Activated CD4-positive, alpha-beta T cell treated with anti-CD3 and anti-CD28 coated beads, Interleukin-2, amount 50 U/mL, for 24 hours (primary cell): ENCODE data around the gene DDX5.
A peak's percentile ranks its signal among the peaks of the same experiment; 100 is the strongest.

ENCODE experiments used
- DNase-seq, 2 donors: peaks; one replicate each; pipeline ENCODE4 v3.0.0-alpha.2; 2020; ENCODE audit warnings: low read depth in 1 of 2, low spot score in 1 of 2

The DDX5 gene

GRCh38 chr17:64506201-64506575 lies at the start of gene DDX5:
TSS of gene DDX5 (minus strand) at chr17:64506289. CDS start at chr17:64506119, 170 bp downstream.
- peak; percentile 96 to 97 for DNase-seq

- no peak for DNase-seq
Measured at GRCh38 chr17:64555281-64555680, 49.2 kb upstream of the DDX5 start.

- DNase-seq, result no peak
Measured at GRCh38 chr17:64554028-64554637, 48.0 kb upstream of the DDX5 start.

GRCh38 chr17:64551461-64551860 lies 45.4 kb upstream of the DDX5 start:
- no peak for DNase-seq

GRCh38 chr17:64547319-64547718 lies 41.2 kb upstream of the DDX5 start:
- no peak for DNase-seq

- no peak for DNase-seq
Measured at GRCh38 chr17:64546716-64547115, 40.6 kb upstream of the DDX5 start.

- no peak for DNase-seq
Measured at GRCh38 chr17:64544742-64545141, 38.7 kb upstream of the DDX5 start.

- DNase-seq, result no peak
Measured at GRCh38 chr17:64540118-64540776, 34.2 kb upstream of the DDX5 start.

- no peak for DNase-seq
Measured at GRCh38 chr17:64538508-64539130, 32.5 kb upstream of the DDX5 start.

GRCh38 chr17:64537488-64537887 lies 31.4 kb upstream of the DDX5 start:
- no peak for DNase-seq

- no peak for DNase-seq
Measured at GRCh38 chr17:64536913-64537312, 30.8 kb upstream of the DDX5 start.

- no peak for DNase-seq
Measured at GRCh38 chr17:64535357-64535756, 29.3 kb upstream of the DDX5 start.

- DNase-seq, result no peak
Measured at GRCh38 chr17:64534187-64534586, 28.1 kb upstream of the DDX5 start.

- no peak for DNase-seq
Measured at GRCh38 chr17:64533784-64534183, 27.7 kb upstream of the DDX5 start.

- DNase-seq, result no peak
Measured at GRCh38 chr17:64532409-64532808, 26.3 kb upstream of the DDX5 start.

- no peak for DNase-seq
Measured at GRCh38 chr17:64531955-64532371, 25.9 kb upstream of the DDX5 start.

GRCh38 chr17:64529221-64529620 lies 23.1 kb upstream of the DDX5 start:
- DNase-seq, result no peak

- no peak for DNase-seq
Measured at GRCh38 chr17:64527914-64528313, 21.8 kb upstream of the DDX5 start.

GRCh38 chr17:64520359-64520758 lies 14.3 kb upstream of the DDX5 start:
- DNase-seq, result no peak

GRCh38 chr17:64519601-64520000 lies 13.5 kb upstream of the DDX5 start:
- DNase-seq, result no peak

- DNase-seq, result no peak
Measured at GRCh38 chr17:64515829-64516228, 9.7 kb upstream of the DDX5 start.

GRCh38 chr17:64515419-64515818 lies 9.3 kb upstream of the DDX5 start:
- no peak for DNase-seq

- DNase-seq, result no peak
Measured at GRCh38 chr17:64509179-64509578, 3.1 kb upstream of the DDX5 start.
